ENCODE results near the gene CLOCK.

Gene CLOCK

DNA sequence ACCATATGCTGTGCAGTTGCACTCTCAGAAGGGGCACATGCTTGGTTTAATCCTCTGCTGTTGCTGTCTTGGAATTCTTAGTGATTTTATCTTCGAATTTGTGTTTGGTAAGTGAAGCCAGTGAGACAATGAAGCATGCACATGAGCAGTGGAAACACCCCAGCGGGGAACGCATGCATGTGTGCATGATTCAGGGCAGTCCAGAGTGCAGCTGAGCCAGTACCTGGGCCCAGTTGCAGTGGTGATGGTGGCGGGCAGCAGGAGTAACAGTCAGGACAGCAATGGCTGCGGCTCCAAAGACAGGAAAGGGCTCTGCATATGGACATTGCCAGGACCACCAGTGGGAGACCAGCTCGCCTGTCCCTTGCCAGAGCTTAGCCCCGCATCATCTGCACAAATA lies 165.2 kb downstream of the CLOCK start:
- Histone ChIP-seq H3K36me3 (ENCODE audit: control insufficient read depth in 2 of 2, insufficient read depth in 1 of 2, low read length in 2 of 2) (no peaks in the 10 kb centered on the region), H3K9me3 (ENCODE audit: control insufficient read depth, insufficient read depth, low read depth, low read length) (no peaks in the 10 kb centered on the region), H3K4me1 (ENCODE audit: control insufficient read depth, insufficient read depth, low read length) (no peaks in the 10 kb centered on the region), H3K4me3 (ENCODE audit: low read depth, low read length) (no peak overlapping the region), H3K27ac (ENCODE audit: extremely low read depth, low read depth, low read length) (no peak overlapping the region)
- ChIA-PET POLR2A (no interaction called here), CTCF (no interaction called here)
- TF ChIP-seq, protein P1, sequence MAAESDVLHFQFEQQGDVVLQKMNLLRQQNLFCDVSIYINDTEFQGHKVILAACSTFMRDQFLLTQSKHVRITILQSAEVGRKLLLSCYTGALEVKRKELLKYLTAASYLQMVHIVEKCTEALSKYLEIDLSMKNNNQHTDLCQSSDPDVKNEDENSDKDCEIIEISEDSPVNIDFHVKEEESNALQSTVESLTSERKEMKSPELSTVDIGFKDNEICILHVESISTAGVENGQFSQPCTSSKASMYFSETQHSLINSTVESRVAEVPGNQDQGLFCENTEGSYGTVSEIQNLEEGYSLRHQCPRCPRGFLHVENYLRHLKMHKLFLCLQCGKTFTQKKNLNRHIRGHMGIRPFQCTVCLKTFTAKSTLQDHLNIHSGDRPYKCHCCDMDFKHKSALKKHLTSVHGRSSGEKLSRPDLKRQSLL (tag by site-specific recombination; IDR thresholded peaks at IDR 0.05) = no peak
- TF ChIP-seq, protein P2, sequence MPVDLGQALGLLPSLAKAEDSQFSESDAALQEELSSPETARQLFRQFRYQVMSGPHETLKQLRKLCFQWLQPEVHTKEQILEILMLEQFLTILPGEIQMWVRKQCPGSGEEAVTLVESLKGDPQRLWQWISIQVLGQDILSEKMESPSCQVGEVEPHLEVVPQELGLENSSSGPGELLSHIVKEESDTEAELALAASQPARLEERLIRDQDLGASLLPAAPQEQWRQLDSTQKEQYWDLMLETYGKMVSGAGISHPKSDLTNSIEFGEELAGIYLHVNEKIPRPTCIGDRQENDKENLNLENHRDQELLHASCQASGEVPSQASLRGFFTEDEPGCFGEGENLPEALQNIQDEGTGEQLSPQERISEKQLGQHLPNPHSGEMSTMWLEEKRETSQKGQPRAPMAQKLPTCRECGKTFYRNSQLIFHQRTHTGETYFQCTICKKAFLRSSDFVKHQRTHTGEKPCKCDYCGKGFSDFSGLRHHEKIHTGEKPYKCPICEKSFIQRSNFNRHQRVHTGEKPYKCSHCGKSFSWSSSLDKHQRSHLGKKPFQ (tag by site-specific recombination; IDR thresholded peaks at IDR 0.05) = no peak
- TF ChIP-seq, protein P3, sequence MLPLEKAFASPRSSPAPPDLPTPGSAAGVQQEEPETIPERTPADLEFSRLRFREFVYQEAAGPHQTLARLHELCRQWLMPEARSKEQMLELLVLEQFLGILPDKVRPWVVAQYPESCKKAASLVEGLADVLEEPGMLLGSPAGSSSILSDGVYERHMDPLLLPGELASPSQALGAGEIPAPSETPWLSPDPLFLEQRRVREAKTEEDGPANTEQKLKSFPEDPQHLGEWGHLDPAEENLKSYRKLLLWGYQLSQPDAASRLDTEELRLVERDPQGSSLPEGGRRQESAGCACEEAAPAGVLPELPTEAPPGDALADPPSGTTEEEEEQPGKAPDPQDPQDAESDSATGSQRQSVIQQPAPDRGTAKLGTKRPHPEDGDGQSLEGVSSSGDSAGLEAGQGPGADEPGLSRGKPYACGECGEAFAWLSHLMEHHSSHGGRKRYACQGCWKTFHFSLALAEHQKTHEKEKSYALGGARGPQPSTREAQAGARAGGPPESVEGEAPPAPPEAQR (tag by site-specific recombination; IDR thresholded peaks at IDR 0.05) = no peak
- TF ChIP-seq ZBTB17 (tag by site-specific recombination; IDR thresholded peaks at IDR 0.05) (no peak), SALL2 (tag by site-specific recombination; IDR thresholded peaks at IDR 0.05; ENCODE audit: borderline replicate concordance) (no peak), GLI4 (tag by site-specific recombination; IDR thresholded peaks at IDR 0.05) (no peak), KLF9 (tag by site-specific recombination; IDR thresholded peaks at IDR 0.05; ENCODE audit: low read depth) (no peak), ZNF707 (tag by site-specific recombination; IDR thresholded peaks at IDR 0.05) (no peak), BCL11B (tag by site-specific recombination; IDR thresholded peaks at IDR 0.05; ENCODE audit: low read depth) (no peak), ZNF544 (tag by site-specific recombination; IDR thresholded peaks at IDR 0.05) (no peak), ZNF37A (tag by site-specific recombination; IDR thresholded peaks at IDR 0.05) (no peak), ZNF341 (tag by site-specific recombination; IDR thresholded peaks at IDR 0.05; ENCODE audit: low read depth) (no peak), ZNF433 (tag by site-specific recombination; IDR thresholded peaks at IDR 0.05; ENCODE audit: low read depth) (no peak), ZNF221 (tag by site-specific recombination; IDR thresholded peaks at IDR 0.05; ENCODE audit: borderline replicate concordance) (no peak)
- TF ChIP-seq, protein P4, sequence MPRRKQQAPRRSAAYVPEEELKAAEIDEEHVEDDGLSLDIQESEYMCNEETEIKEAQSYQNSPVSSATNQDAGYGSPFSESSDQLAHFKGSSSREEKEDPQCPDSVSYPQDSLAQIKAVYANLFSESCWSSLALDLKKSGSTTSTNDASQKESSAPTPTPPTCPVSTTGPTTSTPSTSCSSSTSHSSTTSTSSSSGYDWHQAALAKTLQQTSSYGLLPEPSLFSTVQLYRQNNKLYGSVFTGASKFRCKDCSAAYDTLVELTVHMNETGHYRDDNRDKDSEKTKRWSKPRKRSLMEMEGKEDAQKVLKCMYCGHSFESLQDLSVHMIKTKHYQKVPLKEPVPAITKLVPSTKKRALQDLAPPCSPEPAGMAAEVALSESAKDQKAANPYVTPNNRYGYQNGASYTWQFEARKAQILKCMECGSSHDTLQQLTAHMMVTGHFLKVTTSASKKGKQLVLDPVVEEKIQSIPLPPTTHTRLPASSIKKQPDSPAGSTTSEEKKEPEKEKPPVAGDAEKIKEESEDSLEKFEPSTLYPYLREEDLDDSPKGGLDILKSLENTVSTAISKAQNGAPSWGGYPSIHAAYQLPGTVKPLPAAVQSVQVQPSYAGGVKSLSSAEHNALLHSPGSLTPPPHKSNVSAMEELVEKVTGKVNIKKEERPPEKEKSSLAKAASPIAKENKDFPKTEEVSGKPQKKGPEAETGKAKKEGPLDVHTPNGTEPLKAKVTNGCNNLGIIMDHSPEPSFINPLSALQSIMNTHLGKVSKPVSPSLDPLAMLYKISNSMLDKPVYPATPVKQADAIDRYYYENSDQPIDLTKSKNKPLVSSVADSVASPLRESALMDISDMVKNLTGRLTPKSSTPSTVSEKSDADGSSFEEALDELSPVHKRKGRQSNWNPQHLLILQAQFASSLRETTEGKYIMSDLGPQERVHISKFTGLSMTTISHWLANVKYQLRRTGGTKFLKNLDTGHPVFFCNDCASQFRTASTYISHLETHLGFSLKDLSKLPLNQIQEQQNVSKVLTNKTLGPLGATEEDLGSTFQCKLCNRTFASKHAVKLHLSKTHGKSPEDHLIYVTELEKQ (tag by site-specific recombination; IDR thresholded peaks at IDR 0.05; ENCODE audit: borderline replicate concordance) = no peak
- TF ChIP-seq, protein P5, sequence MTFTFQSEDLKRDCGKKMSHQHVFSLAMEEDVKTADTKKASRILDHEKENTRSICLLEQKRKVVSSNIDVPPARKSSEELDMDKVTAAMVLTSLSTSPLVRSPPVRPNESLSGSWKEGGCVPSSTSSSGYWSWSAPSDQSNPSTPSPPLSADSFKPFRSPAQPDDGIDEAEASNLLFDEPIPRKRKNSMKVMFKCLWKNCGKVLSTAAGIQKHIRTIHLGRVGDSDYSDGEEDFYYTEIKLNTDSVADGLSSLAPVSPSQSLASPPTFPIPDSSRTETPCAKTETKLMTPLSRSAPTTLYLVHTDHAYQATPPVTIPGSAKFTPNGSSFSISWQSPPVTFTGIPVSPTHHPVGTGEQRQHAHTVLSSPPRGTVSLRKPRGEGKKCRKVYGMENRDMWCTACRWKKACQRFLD (tag by site-specific recombination; IDR thresholded peaks at IDR 0.05) = no peak
- TF ChIP-seq, protein P6, sequence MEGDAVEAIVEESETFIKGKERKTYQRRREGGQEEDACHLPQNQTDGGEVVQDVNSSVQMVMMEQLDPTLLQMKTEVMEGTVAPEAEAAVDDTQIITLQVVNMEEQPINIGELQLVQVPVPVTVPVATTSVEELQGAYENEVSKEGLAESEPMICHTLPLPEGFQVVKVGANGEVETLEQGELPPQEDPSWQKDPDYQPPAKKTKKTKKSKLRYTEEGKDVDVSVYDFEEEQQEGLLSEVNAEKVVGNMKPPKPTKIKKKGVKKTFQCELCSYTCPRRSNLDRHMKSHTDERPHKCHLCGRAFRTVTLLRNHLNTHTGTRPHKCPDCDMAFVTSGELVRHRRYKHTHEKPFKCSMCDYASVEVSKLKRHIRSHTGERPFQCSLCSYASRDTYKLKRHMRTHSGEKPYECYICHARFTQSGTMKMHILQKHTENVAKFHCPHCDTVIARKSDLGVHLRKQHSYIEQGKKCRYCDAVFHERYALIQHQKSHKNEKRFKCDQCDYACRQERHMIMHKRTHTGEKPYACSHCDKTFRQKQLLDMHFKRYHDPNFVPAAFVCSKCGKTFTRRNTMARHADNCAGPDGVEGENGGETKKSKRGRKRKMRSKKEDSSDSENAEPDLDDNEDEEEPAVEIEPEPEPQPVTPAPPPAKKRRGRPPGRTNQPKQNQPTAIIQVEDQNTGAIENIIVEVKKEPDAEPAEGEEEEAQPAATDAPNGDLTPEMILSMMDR (tag by site-specific recombination; IDR thresholded peaks at IDR 0.05) = no peak
- TF ChIP-seq, protein P7, sequence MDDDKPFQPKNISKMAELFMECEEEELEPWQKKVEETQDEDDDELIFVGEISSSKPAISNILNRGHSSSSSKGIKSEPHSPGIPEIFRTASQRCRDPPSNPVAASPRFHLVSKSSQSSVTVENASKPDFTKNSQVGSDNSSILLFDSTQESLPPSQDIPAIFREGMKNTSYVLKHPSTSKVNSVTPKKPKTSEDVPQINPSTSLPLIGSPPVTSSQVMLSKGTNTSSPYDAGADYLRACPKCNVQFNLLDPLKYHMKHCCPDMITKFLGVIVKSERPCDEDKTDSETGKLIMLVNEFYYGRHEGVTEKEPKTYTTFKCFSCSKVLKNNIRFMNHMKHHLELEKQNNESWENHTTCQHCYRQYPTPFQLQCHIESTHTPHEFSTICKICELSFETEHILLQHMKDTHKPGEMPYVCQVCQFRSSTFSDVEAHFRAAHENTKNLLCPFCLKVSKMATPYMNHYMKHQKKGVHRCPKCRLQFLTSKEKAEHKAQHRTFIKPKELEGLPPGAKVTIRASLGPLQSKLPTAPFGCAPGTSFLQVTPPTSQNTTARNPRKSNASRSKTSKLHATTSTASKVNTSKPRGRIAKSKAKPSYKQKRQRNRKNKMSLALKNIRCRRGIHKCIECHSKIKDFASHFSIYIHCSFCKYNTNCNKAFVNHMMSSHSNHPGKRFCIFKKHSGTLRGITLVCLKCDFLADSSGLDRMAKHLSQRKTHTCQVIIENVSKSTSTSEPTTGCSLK (tag by site-specific recombination; IDR thresholded peaks at IDR 0.05) = no peak
- TF ChIP-seq, protein P8, sequence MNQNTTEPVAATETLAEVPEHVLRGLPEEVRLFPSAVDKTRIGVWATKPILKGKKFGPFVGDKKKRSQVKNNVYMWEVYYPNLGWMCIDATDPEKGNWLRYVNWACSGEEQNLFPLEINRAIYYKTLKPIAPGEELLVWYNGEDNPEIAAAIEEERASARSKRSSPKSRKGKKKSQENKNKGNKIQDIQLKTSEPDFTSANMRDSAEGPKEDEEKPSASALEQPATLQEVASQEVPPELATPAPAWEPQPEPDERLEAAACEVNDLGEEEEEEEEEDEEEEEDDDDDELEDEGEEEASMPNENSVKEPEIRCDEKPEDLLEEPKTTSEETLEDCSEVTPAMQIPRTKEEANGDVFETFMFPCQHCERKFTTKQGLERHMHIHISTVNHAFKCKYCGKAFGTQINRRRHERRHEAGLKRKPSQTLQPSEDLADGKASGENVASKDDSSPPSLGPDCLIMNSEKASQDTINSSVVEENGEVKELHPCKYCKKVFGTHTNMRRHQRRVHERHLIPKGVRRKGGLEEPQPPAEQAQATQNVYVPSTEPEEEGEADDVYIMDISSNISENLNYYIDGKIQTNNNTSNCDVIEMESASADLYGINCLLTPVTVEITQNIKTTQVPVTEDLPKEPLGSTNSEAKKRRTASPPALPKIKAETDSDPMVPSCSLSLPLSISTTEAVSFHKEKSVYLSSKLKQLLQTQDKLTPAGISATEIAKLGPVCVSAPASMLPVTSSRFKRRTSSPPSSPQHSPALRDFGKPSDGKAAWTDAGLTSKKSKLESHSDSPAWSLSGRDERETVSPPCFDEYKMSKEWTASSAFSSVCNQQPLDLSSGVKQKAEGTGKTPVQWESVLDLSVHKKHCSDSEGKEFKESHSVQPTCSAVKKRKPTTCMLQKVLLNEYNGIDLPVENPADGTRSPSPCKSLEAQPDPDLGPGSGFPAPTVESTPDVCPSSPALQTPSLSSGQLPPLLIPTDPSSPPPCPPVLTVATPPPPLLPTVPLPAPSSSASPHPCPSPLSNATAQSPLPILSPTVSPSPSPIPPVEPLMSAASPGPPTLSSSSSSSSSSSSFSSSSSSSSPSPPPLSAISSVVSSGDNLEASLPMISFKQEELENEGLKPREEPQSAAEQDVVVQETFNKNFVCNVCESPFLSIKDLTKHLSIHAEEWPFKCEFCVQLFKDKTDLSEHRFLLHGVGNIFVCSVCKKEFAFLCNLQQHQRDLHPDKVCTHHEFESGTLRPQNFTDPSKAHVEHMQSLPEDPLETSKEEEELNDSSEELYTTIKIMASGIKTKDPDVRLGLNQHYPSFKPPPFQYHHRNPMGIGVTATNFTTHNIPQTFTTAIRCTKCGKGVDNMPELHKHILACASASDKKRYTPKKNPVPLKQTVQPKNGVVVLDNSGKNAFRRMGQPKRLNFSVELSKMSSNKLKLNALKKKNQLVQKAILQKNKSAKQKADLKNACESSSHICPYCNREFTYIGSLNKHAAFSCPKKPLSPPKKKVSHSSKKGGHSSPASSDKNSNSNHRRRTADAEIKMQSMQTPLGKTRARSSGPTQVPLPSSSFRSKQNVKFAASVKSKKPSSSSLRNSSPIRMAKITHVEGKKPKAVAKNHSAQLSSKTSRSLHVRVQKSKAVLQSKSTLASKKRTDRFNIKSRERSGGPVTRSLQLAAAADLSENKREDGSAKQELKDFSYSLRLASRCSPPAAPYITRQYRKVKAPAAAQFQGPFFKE (tag by site-specific recombination; IDR thresholded peaks at IDR 0.05; ENCODE audit: borderline replicate concordance) = no peak

All from HEK293 (cell line).